GM23338 (cell line): Measurements from ENCODE around the gene ECHDC3. TPM values are rescaled to one million over a fixed set of nuclear protein-coding genes. Genes with fewer than 3 reads are reported as not detected.

Experiments
- ATAC-seq: fragments of 200-7000 bp; cut with Tn5 transposase; 3 replicates; pipeline ENCODE4 v1.9.1; 2020
- DNase-seq: peaks from one replicate; pipeline ENCODE4 v3.0.0-alpha.2; 2015; ENCODE audit warnings: low spot score
- H2AFZ ChIP-seq: fragments of 200-600 bp; sonication (generic); 2 replicates; pipeline ENCODE4 v1.8.0; 2016; ENCODE audit warnings: antibody characterized with exemption, mild to moderate bottlenecking, moderate library complexity
- H3F3A ChIP-seq: fragments of 200-600 bp; sonication (generic); replicated peaks from 2 replicates; pipeline ENCODE4 v1.8.0; 2017; ENCODE audit warnings: antibody characterized with exemption, mixed run types, low read depth
- H3K27ac ChIP-seq: fragments of 200-600 bp; sonication (generic); 2 replicates; pipeline ENCODE4 v1.6.1; 2016; ENCODE audit warnings: low read depth
- H3K27me3 ChIP-seq: fragments of 200-600 bp; sonication (generic); 2 replicates; pipeline ENCODE4 v1.8.0; 2016; ENCODE audit warnings: mild to moderate bottlenecking, mixed run types, moderate library complexity; ENCODE audit not compliant: insufficient read depth
- H3K36me3 ChIP-seq: fragments of 200-600 bp; sonication (generic); 2 replicates; pipeline ENCODE4 v1.8.0; 2016; ENCODE audit warnings: mild to moderate bottlenecking; ENCODE audit not compliant: insufficient read depth
- H3K4me1 ChIP-seq: fragments of 200-600 bp; sonication (generic); 2 replicates; pipeline ENCODE4 v1.8.0; 2016; ENCODE audit warnings: mild to moderate bottlenecking, moderate library complexity; ENCODE audit not compliant: insufficient read depth
- H3K4me2 ChIP-seq: fragments of 200-600 bp; sonication (generic); 2 replicates; pipeline ENCODE4 v1.7.1; 2017; ENCODE audit warnings: mixed run types
- H3K4me3 ChIP-seq: fragments of 200-600 bp; sonication (generic); 2 replicates; pipeline ENCODE4 v1.6.1; 2016; ENCODE audit warnings: mixed run types
- H3K79me2 ChIP-seq: fragments of 200-600 bp; sonication (generic); replicated peaks from 2 replicates; pipeline ENCODE4 v1.8.0; 2017; ENCODE audit warnings: mild to moderate bottlenecking; ENCODE audit not compliant: insufficient read depth
- H3K9me2 ChIP-seq: fragments of 200-600 bp; sonication (generic); 2 replicates; pipeline ENCODE4 v1.8.0; 2017; ENCODE audit not compliant: insufficient read depth
- H4K20me1 ChIP-seq: fragments of 200-600 bp; sonication (generic); replicated peaks from 2 replicates; pipeline ENCODE4 v1.8.0; 2017; ENCODE audit warnings: mild to moderate bottlenecking; ENCODE audit not compliant: insufficient read depth
- H3K27ac Mint-ChIP-seq: 2 replicates; pipeline ENCODE4 v1.8.0; 2020; ENCODE audit warnings: inconsistent platforms, mild to moderate bottlenecking, moderate library complexity, mixed read lengths
- H3K27me3 Mint-ChIP-seq: 3 replicates; pipeline ENCODE4 v1.8.0; 2022; ENCODE audit warnings: low read depth, mild to moderate bottlenecking, moderate library complexity, mixed read lengths, inconsistent platforms; ENCODE audit not compliant: insufficient read depth, poor library complexity
- H3K36me3 Mint-ChIP-seq: 3 replicates; pipeline ENCODE4 v1.8.0; 2021; ENCODE audit warnings: low read depth, mild to moderate bottlenecking, inconsistent platforms, moderate library complexity, mixed read lengths
- H3K4me1 Mint-ChIP-seq: 3 replicates; pipeline ENCODE4 v1.8.0; 2020; ENCODE audit warnings: mild to moderate bottlenecking, inconsistent platforms, mixed read lengths
- H3K4me3 Mint-ChIP-seq: 3 replicates; pipeline ENCODE4 v1.8.0; 2021; ENCODE audit warnings: moderate library complexity, mild to moderate bottlenecking, inconsistent platforms, mixed read lengths
- H3K9me3 Mint-ChIP-seq: 3 replicates; pipeline ENCODE4 v1.8.0; 2020; ENCODE audit warnings: moderate library complexity, mild to moderate bottlenecking, inconsistent platforms, mixed read lengths
- CREB1 ChIP-seq: fragments of 250-450 bp; sonication (Bioruptor Pico); IDR thresholded peaks from 2 replicates; pipeline ENCODE4 v1.5.0; 2020; ENCODE audit warnings: low read depth, mild to moderate bottlenecking, moderate library complexity
- CTCF ChIP-seq, 2 experiments: fragments of 200-600 bp in 1 of 2; sonication (generic) in 1 of 2; conservative IDR thresholded peaks; 2 replicates each; pipeline versions ENCODE4 v1.5.1 to v1.6.1; 2016 to 2017; ENCODE audit warnings: antibody characterized with exemption in 2 of 2, low read depth in 2 of 2, mild to moderate bottlenecking in 2 of 2, moderate library complexity in 1 of 2
- ETS1 ChIP-seq: IDR thresholded peaks from 2 replicates; pipeline ENCODE4 v1.6.1; 2016; ENCODE audit warnings: antibody characterized with exemption
- EZH2 ChIP-seq: fragments of 200-600 bp; sonication (generic); IDR thresholded peaks from one replicate; pipeline ENCODE4 v1.8.0; 2017; ENCODE audit warnings: antibody characterized with exemption, mild to moderate bottlenecking, low read depth; ENCODE audit not compliant: unreplicated experiment
- EZH2phosphoT487 ChIP-seq: fragments of 200-600 bp; sonication (generic); IDR thresholded peaks from one replicate; pipeline ENCODE4 v1.8.1; 2018; ENCODE audit warnings: antibody characterized with exemption; ENCODE audit not compliant: unreplicated experiment
- JUNB ChIP-seq: IDR thresholded peaks from one replicate; pipeline ENCODE4 v1.6.1; 2016; ENCODE audit warnings: antibody characterized with exemption; ENCODE audit not compliant: unreplicated experiment
- NANOG ChIP-seq: IDR thresholded peaks from 2 replicates; pipeline ENCODE4 v1.6.1; 2016; ENCODE audit warnings: antibody characterized with exemption, borderline replicate concordance
- POLR2AphosphoS5 ChIP-seq: IDR thresholded peaks from 2 replicates; pipeline ENCODE4 v1.6.1; 2016; ENCODE audit warnings: antibody characterized with exemption, low read depth
- REST ChIP-seq: IDR thresholded peaks from one replicate; pipeline ENCODE4 v1.6.1; 2018; ENCODE audit warnings: antibody characterized with exemption; ENCODE audit not compliant: unreplicated experiment
- STAT1 ChIP-seq: IDR thresholded peaks from one replicate; pipeline ENCODE4 v1.6.1; 2016; ENCODE audit warnings: antibody characterized with exemption; ENCODE audit not compliant: unreplicated experiment
- ZNF114 ChIP-seq: fragments of 250-450 bp; sonication (Bioruptor Pico); IDR thresholded peaks from 2 replicates; pipeline ENCODE4 v1.5.0; 2020; ENCODE audit warnings: mild to moderate bottlenecking, moderate library complexity
- ZNF331 ChIP-seq: fragments of 250-450 bp; sonication (Bioruptor Pico); IDR thresholded peaks from 2 replicates; pipeline ENCODE4 v1.5.0; 2020; ENCODE audit warnings: low read depth, mild to moderate bottlenecking, moderate library complexity
- ZNF462 ChIP-seq: fragments of 250-450 bp; sonication (Bioruptor Pico); IDR thresholded peaks from 2 replicates; pipeline ENCODE4 v1.5.0; 2020; ENCODE audit warnings: mild to moderate bottlenecking, moderate library complexity
- polyA plus RNA-seq: library from polyadenylated mRNA; unstranded; fragments of >200 nt; fragmentation: Nextera tagmentation; extraction: Ambion mirVana; gene quantifications from 2 replicates; pipeline ENCODE4 v1.2.1, GENCODE V29; 2016
- total RNA-seq: library from RNA; depleted of rRNA; stranded (reverse); fragments of >200 nt; shearing (Covaris generic); gene quantifications from 2 replicates; pipeline ENCODE4 v1.2.3, GENCODE V29; 2014

ECHDC3 gene
- total and polyA plus RNA-seq, 2 experiments from 2014 or later = 16.3 to 50.1 TPM

- no peaks in the 10 kb centered on the region for H3K4me1 ChIP-seq
- no peaks in the 10 kb centered on the region for H3K9me2 ChIP-seq
- no peak overlapping the region for H3K4me3 Mint-ChIP-seq
- H3F3A ChIP-seq = no peaks in the 10 kb centered on the region
- H3K27ac Mint-ChIP-seq = no peak overlapping the region
- H4K20me1 ChIP-seq = no peaks in the 10 kb centered on the region
- no peaks in the 10 kb centered on the region for H3K27me3 ChIP-seq
- H3K4me3 ChIP-seq = no peak overlapping the region
- TF ChIP-seq EZH2phosphoT487 = no peak
- no peak for TF ChIP-seq ZNF331
- no peak for TF ChIP-seq ZNF462 (CRISPR knock-in tag)
- no peak for TF ChIP-seq REST
- no peak for TF ChIP-seq JUNB
- TF ChIP-seq NANOG = no peak
- TF ChIP-seq CTCF (conservative IDR thresholded peaks at IDR 0.05; ENCODE audit: low read depth in 2 of 2) = no peak
- no peak for TF ChIP-seq ETS1
- no peak for TF ChIP-seq POLR2AphosphoS5
- no peak for TF ChIP-seq EZH2
- TF ChIP-seq ZNF114 = no peak
- no peak for TF ChIP-seq STAT1
- no peak for TF ChIP-seq CREB1 (CRISPR knock-in tag)
- peaks cover 5% of the 10 kb centered on the region for H3K27me3 Mint-ChIP-seq
- no peak overlapping the region for H3K4me2 ChIP-seq
- DNase-seq (no peak), ATAC-seq (no peak)
- no peaks in the 10 kb centered on the region for H3K79me2 ChIP-seq
- no peaks in the 10 kb centered on the region for H3K36me3 ChIP-seq
- no peak overlapping the region for H3K27ac ChIP-seq
- H3K4me1 Mint-ChIP-seq = no peaks in the 10 kb centered on the region; the same call in 2 of the 3 replicates
- no peak overlapping the region for H2AFZ ChIP-seq
- peaks cover 35% of the 10 kb centered on the region for H3K9me3 Mint-ChIP-seq
- peaks cover 17% of the 10 kb centered on the region for H3K36me3 Mint-ChIP-seq
Measured at GRCh38 chr10:11730779-11731178, 11.4 kb upstream of the ECHDC3 start.
